HepG2 (cell line): ENCODE data around the gene RLN3. TPM values are rescaled to one million over a fixed set of nuclear protein-coding genes. Genes with fewer than 3 reads are reported as not detected.

Source experiments
- ATF1 ChIP-seq: IDR thresholded peaks from 2 replicates; pipeline ENCODE4 v1.6.1; 2016; ENCODE audit warnings: mild to moderate bottlenecking, control low read depth
- DNMT3B ChIP-seq: conservative IDR thresholded peaks from 2 replicates; pipeline ENCODE4 v1.6.1; 2016; ENCODE audit warnings: missing biosample characterization, control low read depth
- HBP1 ChIP-seq: IDR thresholded peaks from 2 replicates; pipeline ENCODE4 v1.6.1; 2016; ENCODE audit warnings: low read depth, control low read depth
- HNF4A ChIP-seq: sonication (generic); formaldehyde crosslinking; IDR thresholded peaks from 2 replicates; pipeline ENCODE4 v1.4.0; 2020; ENCODE audit warnings: missing genetic modification reagents
- IKZF5 ChIP-seq: IDR thresholded peaks from 2 replicates; pipeline ENCODE4 v1.6.1; 2018; ENCODE audit warnings: missing genetic modification reagents, mild to moderate bottlenecking, missing compliant biosample characterization
- NCOA5 ChIP-seq: sonication (generic); formaldehyde crosslinking; IDR thresholded peaks from 2 replicates; pipeline ENCODE4 v1.4.0; 2020; ENCODE audit warnings: missing genetic modification reagents
- NFYC ChIP-seq: IDR thresholded peaks from 2 replicates; pipeline ENCODE4 v1.6.1; 2016; ENCODE audit warnings: missing genetic modification reagents, missing compliant biosample characterization
- RBFOX2 ChIP-seq: fragments of 200-400 bp; formaldehyde crosslinking; IDR thresholded peaks from 2 replicates; pipeline ENCODE4 v1.6.1; 2017; ENCODE audit warnings: low read depth, mild to moderate bottlenecking, low read length
- RORA ChIP-seq: sonication (generic); formaldehyde crosslinking; IDR thresholded peaks from 2 replicates; pipeline ENCODE4 v1.5.0; 2020; ENCODE audit warnings: mild to moderate bottlenecking, missing genetic modification reagents, moderate library complexity
- RXRA ChIP-seq: sonication (generic); formaldehyde crosslinking; IDR thresholded peaks from 2 replicates; pipeline ENCODE4 v1.5.1; 2020; ENCODE audit warnings: missing genetic modification reagents
- TARDBP ChIP-seq: sonication (generic); formaldehyde crosslinking; IDR thresholded peaks from 2 replicates; pipeline ENCODE4 v1.8.0; 2022; ENCODE audit warnings: mild to moderate bottlenecking, missing genetic modification reagents
- THAP7 ChIP-seq: sonication (generic); formaldehyde crosslinking; IDR thresholded peaks from 2 replicates; pipeline ENCODE4 v1.8.1; 2023; ENCODE audit warnings: mild to moderate bottlenecking, missing genetic modification reagents
- ZBTB33 ChIP-seq: sonication (generic); formaldehyde crosslinking; IDR thresholded peaks from 2 replicates; pipeline ENCODE4 v1.4.0; 2020; ENCODE audit warnings: missing genetic modification reagents
- ZGPAT ChIP-seq: IDR thresholded peaks from 2 replicates; pipeline ENCODE4 v1.6.1; 2016; ENCODE audit warnings: mild to moderate bottlenecking
- ZNF451 ChIP-seq: sonication (generic); formaldehyde crosslinking; IDR thresholded peaks from 2 replicates; pipeline ENCODE4 v1.5.0; 2020; ENCODE audit warnings: mild to moderate bottlenecking, missing genetic modification reagents
- polyA plus RNA-seq, 8 experiments: library from polyadenylated mRNA; depleted of rRNA in 3 of 8; stranded (reverse) in 7 of 8; unstranded in 1 of 8; fragments of >200 nt; fragmentation: Illumina TruSeq in 4 of 8; extraction: Trizol in 4 of 8; gene quantifications; 2 replicates each; pipeline versions ENCODE4 v1.2.1 to v1.2.3, GENCODE V29; 2011 to 2016; ENCODE audit warnings: low read depth in 4 of 8, missing spikeins in 1 of 8, mixed read lengths in 1 of 8; ENCODE audit not compliant: insufficient read depth in 1 of 8
- total RNA-seq, 5 experiments: library from RNA; depleted of rRNA; stranded (reverse); fragments of >200 nt; fragmentation: Illumina TruSeq; extraction: Trizol; gene quantifications; 2 replicates each; pipeline ENCODE4 v1.2.3, GENCODE V29; 2016; ENCODE audit warnings: low read depth in 1 of 5

Gene RLN3
- total and polyA plus RNA-seq, 2 of the 13 experiments (the other 11 are each of a cell fraction or from before 2014, with no cell fraction given) = not detected

- TF ChIP-seq THAP7 (CRISPR knock-in tag) (peak; percentile 80; the same call in 1 of the 2 replicates), HBP1 (CRISPR knock-in tag) (0 out of 2 replicates have a peak, but pooled peaks have one; percentile 78), RBFOX2 (peak; percentile 82; the same call in 1 of the 2 replicates), ZNF451 (CRISPR knock-in tag) (no peak), RORA (no peak), DNMT3B (CRISPR knock-in tag) (no peak; the same call in 1 of the 2 replicates), ATF1 (CRISPR knock-in tag) (peak; percentile 96; the same call in 1 of the 2 replicates), TARDBP (peak; percentile 79; the same call in 1 of the 2 replicates), RXRA (CRISPR knock-in tag) (peak; percentile 72; the same call in 1 of the 2 replicates), IKZF5 (CRISPR knock-in tag) (peak; percentile 83), ZGPAT (peak; percentile 93), ZBTB33 (CRISPR knock-in tag) (no peak; the same call in 1 of the 2 replicates), HNF4A (no peak), NCOA5 (CRISPR knock-in tag) (no peak), NFYC (CRISPR knock-in tag) (no peak)
Measured at GRCh38 chr19:14006766-14007562, 21.0 kb upstream of the RLN3 start (continued).
